ENCODE measurements around the gene ADGRE2. TPM values are rescaled to one million over a fixed set of nuclear protein-coding genes. Genes with fewer than 3 reads are reported as not detected.

The ADGRE2 gene
- total RNA-seq, 1 donor from 2014 or later: 2.3 TPM

GRCh38 chr19:14748601-14749000, 29.8 kb downstream of the ADGRE2 start:
- intact Hi-C loops (cut with micrococcal nuclease): no loop called here

GRCh38 chr19:14746886-14747285, 31.5 kb downstream of the ADGRE2 start:
- intact Hi-C loops (cut with micrococcal nuclease): no loop called here

GRCh38 chr19:14735915-14736314, 42.4 kb downstream of the ADGRE2 start:
- intact Hi-C loops (cut with micrococcal nuclease): no loop called here

- intact Hi-C loops (cut with micrococcal nuclease): no loop called here
Measured at GRCh38 chr19:14733574-14733973, 44.8 kb downstream of the ADGRE2 start.

GRCh38 chr19:14732510-14732909, 45.9 kb downstream of the ADGRE2 start:
- intact Hi-C loops (cut with micrococcal nuclease): no loop called here

GRCh38 chr19:14731200-14731599, 47.2 kb downstream of the ADGRE2 start:
- intact Hi-C loops (cut with micrococcal nuclease): no loop called here

- intact Hi-C loops (cut with micrococcal nuclease): no loop called here
Measured at GRCh38 chr19:14728595-14728994, 49.8 kb downstream of the ADGRE2 start.

GRCh38 chr19:14722127-14722526, 56.2 kb downstream of the ADGRE2 start:
- intact Hi-C loops (cut with micrococcal nuclease): no loop called here

- intact Hi-C loops (cut with micrococcal nuclease): no loop called here
Measured at GRCh38 chr19:14719162-14719561, 59.2 kb downstream of the ADGRE2 start.

- intact Hi-C loops (cut with micrococcal nuclease): no loop called here
Measured at GRCh38 chr19:14718522-14719116, 59.7 kb downstream of the ADGRE2 start.

- intact Hi-C loops (cut with micrococcal nuclease): no loop called here
Measured at GRCh38 chr19:14715841-14716240, 62.5 kb downstream of the ADGRE2 start.

- intact Hi-C loops (cut with micrococcal nuclease): no loop called here
Measured at GRCh38 chr19:14704450-14704849, 73.9 kb downstream of the ADGRE2 start.

GRCh38 chr19:14703833-14704232, 74.5 kb downstream of the ADGRE2 start:
- intact Hi-C loops (cut with micrococcal nuclease): no loop called here

- intact Hi-C loops (cut with micrococcal nuclease): no loop called here
Measured at GRCh38 chr19:14700711-14701375, 77.5 kb downstream of the ADGRE2 start.

- intact Hi-C loops (cut with micrococcal nuclease): no loop called here
Measured at GRCh38 chr19:14699641-14700040, 78.7 kb downstream of the ADGRE2 start.

GRCh38 chr19:14695471-14695870, 82.9 kb downstream of the ADGRE2 start:
- intact Hi-C loops (cut with micrococcal nuclease): no loop called here

GRCh38 chr19:14694641-14695266, 83.6 kb downstream of the ADGRE2 start:
- intact Hi-C loops (cut with micrococcal nuclease): no loop called here

- intact Hi-C loops (cut with micrococcal nuclease): loop anchor here (1.0 to 5.0 kb wide), 10 partner anchors 118 to 1523 kb away; partner anchors contain the start of genes ASF1B, DNAJB1, NDUFB7 and TECR
Measured at GRCh38 chr19:14689598-14690503, 88.5 kb downstream of the ADGRE2 start, which contains the start of gene ZNF333. Gene ZNF333 (plus strand): TSS chr19:14690048. CDS start chr19:14693492, 3,444 bp downstream.

GRCh38 chr19:14686411-14686810, 91.9 kb downstream of the ADGRE2 start:
- intact Hi-C loops (cut with micrococcal nuclease): loop anchor here (1.0 to 5.0 kb wide), 4 partner anchors 112 to 1519 kb away; no protein-coding TSS in a partner anchor

- intact Hi-C loops (cut with micrococcal nuclease): no loop called here
Measured at GRCh38 chr19:14683439-14683838, 94.9 kb downstream of the ADGRE2 start.
